CD14-positive monocyte (primary cell): ENCODE measurements around the gene GTF3C1. TPM values are rescaled to one million over a fixed set of nuclear protein-coding genes. Genes with fewer than 3 reads are reported as not detected.

Experiments
- DNase-seq, 3 donors: peaks; one replicate each; pipeline ENCODE4 v3.0.0-alpha.2; 2011 to 2022
- H2AFZ ChIP-seq: 2 replicates; pipeline ENCODE4 v1.6.0; 2012; ENCODE audit warnings: mild to moderate bottlenecking, low read depth, low read length, inconsistent platforms; ENCODE audit not compliant: insufficient read depth, poor library complexity, severe bottlenecking
- H3K27ac ChIP-seq, 2 donors: 1 replicate in 1 of 2; 2 replicates in 1 of 2; pipeline ENCODE4 v1.5.1; 2012 to 2013; ENCODE audit warnings: low read length in 2 of 2, control low read depth in 1 of 2, inconsistent platforms in 1 of 2, low read depth in 1 of 2, mild to moderate bottlenecking in 1 of 2
- H3K27me3 ChIP-seq, 2 donors: one replicate each; pipeline versions ENCODE4 v1.6.0 to v1.6.1; 2011 to 2013; ENCODE audit warnings: low read length in 2 of 2; ENCODE audit not compliant: control insufficient read depth in 2 of 2, insufficient read depth in 2 of 2
- H3K36me3 ChIP-seq, 2 donors: replicated peaks in 1 of 2; 1 replicate in 1 of 2; 2 replicates in 1 of 2; pipeline versions ENCODE4 v1.5.1 to v1.6.1; 2012 to 2013; ENCODE audit warnings: low read length in 2 of 2, control low read depth in 1 of 2, inconsistent platforms in 1 of 2, mild to moderate bottlenecking in 1 of 2; ENCODE audit not compliant: insufficient read depth in 2 of 2, control insufficient read depth in 1 of 2
- H3K4me1 ChIP-seq, 2 donors: 1 replicate in 1 of 2; 2 replicates in 1 of 2; pipeline versions ENCODE4 v1.5.1 to v1.6.1; 2012 to 2013; ENCODE audit warnings: low read length in 2 of 2, control low read depth in 1 of 2, inconsistent platforms in 1 of 2, mild to moderate bottlenecking in 1 of 2, moderate library complexity in 1 of 2; ENCODE audit not compliant: insufficient read depth in 2 of 2, control insufficient read depth in 1 of 2
- H3K4me2 ChIP-seq: replicated peaks from 2 replicates; pipeline ENCODE3; 2012; ENCODE audit warnings: low read length, moderate library complexity, mild to moderate bottlenecking; ENCODE audit not compliant: poor library complexity, severe bottlenecking; ENCODE audit errors: extremely low read depth
- H3K4me3 ChIP-seq, 3 experiments: fragments of 200-600 bp in 1 of 3; sonication (generic) in 1 of 3; replicated peaks in 1 of 3; 1 replicate in 2 of 3; 2 replicates in 1 of 3; pipeline ENCODE4 v1.5.1; 2011 to 2013; ENCODE audit warnings: low read length in 3 of 3, mild to moderate bottlenecking in 3 of 3, control low read depth in 2 of 3, low read depth in 2 of 3, inconsistent platforms in 1 of 3, moderate library complexity in 1 of 3
- H3K79me2 ChIP-seq: 2 replicates; pipeline ENCODE4 v1.6.0; 2012; ENCODE audit warnings: mild to moderate bottlenecking, control low read depth, inconsistent platforms, low read length, moderate library complexity; ENCODE audit not compliant: insufficient read depth
- H3K9ac ChIP-seq: 2 replicates; pipeline ENCODE4 v1.6.0; 2017; ENCODE audit warnings: low read length, mild to moderate bottlenecking; ENCODE audit not compliant: insufficient read depth, poor library complexity, severe bottlenecking
- H3K9me3 ChIP-seq, 2 donors: replicated peaks in 1 of 2; 1 replicate in 1 of 2; 2 replicates in 1 of 2; pipeline versions ENCODE4 v1.5.1 to v1.6.1; 2012 to 2013; ENCODE audit warnings: low read length in 2 of 2, control low read depth in 1 of 2; ENCODE audit not compliant: control insufficient read depth in 1 of 2, insufficient read depth in 1 of 2
- H4K20me1 ChIP-seq: 2 replicates; pipeline ENCODE4 v1.6.0; 2012; ENCODE audit warnings: mild to moderate bottlenecking, low read length, control low read depth, moderate library complexity; ENCODE audit not compliant: insufficient read depth
- H3K27ac Mint-ChIP-seq, 7 donors: one replicate each; pipeline ENCODE4 v1.8.0; 2020; ENCODE audit warnings: mild to moderate bottlenecking in 7 of 7, mixed read lengths in 7 of 7, moderate library complexity in 6 of 7, inconsistent platforms in 2 of 7
- H3K27me3 Mint-ChIP-seq, 3 donors: one replicate each; pipeline ENCODE4 v1.8.0; 2021 to 2022; ENCODE audit warnings: low read depth in 3 of 3, mild to moderate bottlenecking in 3 of 3, mixed read lengths in 3 of 3, moderate library complexity in 3 of 3, inconsistent platforms in 1 of 3
- H3K36me3 Mint-ChIP-seq, 2 donors: one replicate each; pipeline ENCODE4 v1.8.0; 2020; ENCODE audit warnings: mixed read lengths in 2 of 2, inconsistent platforms in 1 of 2, mild to moderate bottlenecking in 1 of 2
- H3K4me1 Mint-ChIP-seq: one replicate; pipeline ENCODE4 v1.8.0; 2020; ENCODE audit warnings: mild to moderate bottlenecking, mixed read lengths
- H3K4me3 Mint-ChIP-seq, 2 donors: one replicate each; pipeline ENCODE4 v1.8.0; 2020; ENCODE audit warnings: mild to moderate bottlenecking in 2 of 2, mixed read lengths in 2 of 2, moderate library complexity in 1 of 2
- H3K9me3 Mint-ChIP-seq, 7 donors: one replicate each; pipeline ENCODE4 v1.8.0; 2020 to 2022; ENCODE audit warnings: mixed read lengths in 7 of 7, mild to moderate bottlenecking in 6 of 7, moderate library complexity in 6 of 7, inconsistent platforms in 2 of 7
- CTCF ChIP-seq: fragments of 200-600 bp; IDR thresholded peaks from one replicate; pipeline ENCODE4 v1.8.0; 2022; ENCODE audit warnings: antibody characterized with exemption, mild to moderate bottlenecking
- WGBS: methylation state at CpG from one replicate; pipeline ENCODE4 v1.1.5; 2013; ENCODE audit warnings: missing lambda C conversion rate; ENCODE audit not compliant: insufficient coverage; 5-methylcytosine and 5-hydroxymethylcytosine counted together
- intact Hi-C, 2 donors: fragments of 100-400 bp; cut with micrococcal nuclease; formaldehyde crosslinking; loops; one replicate each; pipeline versions ENCODE4 v1.15.0 to v1.15.1; 2023
- polyA minus RNA-seq: library from RNA; depleted of rRNA, polyadenylated mRNA; stranded (reverse); fragments of >200 nt; gene quantifications from 2 replicates; pipeline ENCODE4 v1.2.3, GENCODE V29; 2012
- polyA plus RNA-seq, 3 donors: library from polyadenylated mRNA; depleted of rRNA in 1 of 3; unstranded in 2 of 3; stranded (reverse) in 1 of 3; fragments of 300-500 nt in 2 of 3; fragments of >200 nt in 1 of 3; fragmentation: Illumina TruSeq in 2 of 3; gene quantifications; 1 replicate in 2 of 3; 2 replicates in 1 of 3; pipeline ENCODE4 v1.2.3, GENCODE V29; 2012 to 2021
- total RNA-seq, 12 experiments: library from RNA in 1 of 12; stranded (reverse) in 1 of 12; fragments of 120-200 nt in 1 of 12; gene quantifications; one replicate each; pipeline ENCODE4 v1.2.4 and lab custom pipeline; 2013 to 2026; ENCODE audit warnings: mixed read lengths in 6 of 12, inconsistent platforms in 1 of 12

The GTF3C1 gene
- 30.7 TPM for total RNA-seq (2013)
- polyA plus RNA-seq (10 to 100 TPM in 2 of 3 donors, 1 to 10 TPM in 1; 7.0 to 22.0 (median 12.8) TPM), polyA minus RNA-seq (45.3 and 69.7 TPM in 2 replicates), total RNA-seq (lab: John Stamatoyannopoulos, UW) (18.6 to 86.2 (median 61.0) reads per million in 11 experiments)

GRCh38 chr16:27549746-27550581 lies at the start of gene GTF3C1, which contains the start of gene KATNIP:
GTF3C1 (minus strand) TSS chr16:27549913; CDS start chr16:27549890, 23 bp downstream.
KATNIP (plus strand) TSS chr16:27550144; CDS start chr16:27550171, 27 bp downstream.
- peak within 1 kb of the TSS; percentile 94 to 99 (median 98) for H3K27ac Mint-ChIP-seq
- H3K9me3 ChIP-seq = no peaks in the 10 kb centered on the region
- no peaks in the 10 kb centered on the region for H3K27me3 Mint-ChIP-seq
- peak within 1 kb of the TSS; percentile 94 to 95 for H3K4me3 Mint-ChIP-seq
- whole genome bisulfite sequencing = under 1% methylated on average over 48 of the region's 59 CpGs
- H3K36me3 Mint-ChIP-seq = peaks cover 11 to 14% of the 10 kb centered on the region in 2 donors
- H3K9ac ChIP-seq = peak within 1 kb of the TSS; percentile 85
- H2AFZ ChIP-seq = peak within 1 kb of the TSS; percentile 89
- H3K27ac ChIP-seq = peak within 1 kb of the TSS; percentile 75 to 96
- peaks cover 31% of the 10 kb centered on the region for H3K4me1 Mint-ChIP-seq
- intact Hi-C loops = loop anchor here in 1 of 2 donors (10.0 kb wide), 1 partner anchor 345 kb away; the partner anchor contains the start of gene KDM8
- H3K4me2 ChIP-seq = peak within 1 kb of the TSS; percentile 79
- no peak for TF ChIP-seq CTCF
- H3K36me3 ChIP-seq = peaks cover 8 to 13% of the 10 kb centered on the region in 2 donors
- H3K27me3 ChIP-seq = no peaks in the 10 kb centered on the region
- H3K4me1 ChIP-seq = peaks cover 19 to 21% of the 10 kb centered on the region in 2 donors
- peaks cover 0 to 3% (median 0%) of the 10 kb centered on the region in 7 donors for H3K9me3 Mint-ChIP-seq
- peak within 1 kb of the TSS; percentile 94 to 97 (median 95) for H3K4me3 ChIP-seq
- DNase-seq = peak; percentile 99
- H3K79me2 ChIP-seq = peaks cover 40% of the 10 kb centered on the region
- H4K20me1 ChIP-seq = peaks cover 15% of the 10 kb centered on the region

GRCh38 chr16:27598931-27599565 lies 49.3 kb upstream of the GTF3C1 start:
- 85% methylated on average over 6 of the region's 10 CpGs for WGBS
- Mint-ChIP-seq H3K27ac (no peak overlapping the region), H3K4me1 (no peaks in the 10 kb centered on the region), H3K27me3 (peaks cover 0 to 3% (median 0%) of the 10 kb centered on the region in 3 donors), H3K36me3 (peaks cover 10 to 17% of the 10 kb centered on the region in 2 donors), H3K4me3 (no peak overlapping the region), H3K9me3 (peaks cover 0 to 2% (median 0%) of the 10 kb centered on the region in 7 donors)
- no peak for TF ChIP-seq CTCF
- Histone ChIP-seq H4K20me1 (no peaks in the 10 kb centered on the region), H3K9ac (no peak overlapping the region), H3K79me2 (no peaks in the 10 kb centered on the region), H3K4me3 (no peak overlapping the region), H3K27me3 (no peaks in the 10 kb centered on the region), H2AFZ (no peak overlapping the region), H3K27ac (no peak overlapping the region), H3K36me3 (peaks cover 0 to 4% of the 10 kb centered on the region in 2 donors), H3K4me2 (no peak overlapping the region), H3K4me1 (no peaks in the 10 kb centered on the region), H3K9me3 (no peaks in the 10 kb centered on the region)
- intact Hi-C loops = no loop called here
- no peak for DNase-seq
